ENCODE measurements around the gene FRMD4B.
A peak's percentile ranks its signal among the peaks of the same experiment; 100 is the strongest.

The FRMD4B gene

GRCh38 chr3:69166446-69166845, 219.4 kb downstream of the FRMD4B start:
- no peak for DNase-seq (ENCODE audit: low spot score)

GRCh38 chr3:69165744-69166143, 220.1 kb downstream of the FRMD4B start:
- DNase-seq (ENCODE audit: low spot score), result no peak

GRCh38 chr3:69164296-69164695, 221.6 kb downstream of the FRMD4B start:
- DNase-seq (ENCODE audit: low spot score), result no peak

- DNase-seq (ENCODE audit: low spot score), result no peak
Measured at GRCh38 chr3:69162308-69162980, 223.4 kb downstream of the FRMD4B start.

GRCh38 chr3:69161587-69162307, 224.1 kb downstream of the FRMD4B start:
- DNase-seq (ENCODE audit: low spot score), result peak; percentile 88

- no peak for DNase-seq (ENCODE audit: low spot score)
Measured at GRCh38 chr3:69160525-69160924, 225.4 kb downstream of the FRMD4B start.

- DNase-seq (ENCODE audit: low spot score), result no peak
Measured at GRCh38 chr3:69160107-69160506, 225.8 kb downstream of the FRMD4B start.

GRCh38 chr3:69149586-69149985, 236.3 kb downstream of the FRMD4B start:
- no peak for DNase-seq (ENCODE audit: low spot score)

GRCh38 chr3:69145688-69146087, 240.2 kb downstream of the FRMD4B start:
- DNase-seq (ENCODE audit: low spot score), result no peak

GRCh38 chr3:69144631-69145245, 241.2 kb downstream of the FRMD4B start:
- no peak for DNase-seq (ENCODE audit: low spot score)

GRCh38 chr3:69143612-69144011, 242.3 kb downstream of the FRMD4B start:
- no peak for DNase-seq (ENCODE audit: low spot score)

- DNase-seq (ENCODE audit: low spot score), result no peak
Measured at GRCh38 chr3:69142797-69143454, 243.0 kb downstream of the FRMD4B start.

GRCh38 chr3:69142090-69142489, 243.8 kb downstream of the FRMD4B start:
- DNase-seq (ENCODE audit: low spot score), result no peak

GRCh38 chr3:69141313-69141712, 244.6 kb downstream of the FRMD4B start:
- no peak for DNase-seq (ENCODE audit: low spot score)

- DNase-seq (ENCODE audit: low spot score), result no peak
Measured at GRCh38 chr3:69137412-69137811, 248.5 kb downstream of the FRMD4B start.

- no peak for DNase-seq (ENCODE audit: low spot score)
Measured at GRCh38 chr3:69137005-69137404, 248.9 kb downstream of the FRMD4B start.

GRCh38 chr3:69130689-69131088, 255.2 kb downstream of the FRMD4B start:
- no peak for DNase-seq (ENCODE audit: low spot score)

GRCh38 chr3:69129531-69129930, 256.4 kb downstream of the FRMD4B start:
- no peak for DNase-seq (ENCODE audit: low spot score)

GRCh38 chr3:69128509-69128908, 257.4 kb downstream of the FRMD4B start:
- DNase-seq (ENCODE audit: low spot score), result no peak

GRCh38 chr3:69126999-69127398, 258.9 kb downstream of the FRMD4B start:
- no peak for DNase-seq (ENCODE audit: low spot score)

- no peak for DNase-seq (ENCODE audit: low spot score)
Measured at GRCh38 chr3:69126216-69126615, 259.7 kb downstream of the FRMD4B start.

GRCh38 chr3:69122403-69122802, 263.5 kb downstream of the FRMD4B start, which contains the start of gene LMOD3:
Gene LMOD3, minus strand, starts transcription at chr3:69122595. Its CDS starts 209 bp downstream, at chr3:69122386.
- no peak for DNase-seq (ENCODE audit: low spot score)

- DNase-seq (ENCODE audit: low spot score), result no peak
Measured at GRCh38 chr3:69121950-69122349, 263.9 kb downstream of the FRMD4B start.

Data from COLO829 (cell line).